Activated CD4-positive, alpha-beta T cell treated with anti-CD3 and anti-CD28 coated beads for 36 hours (primary cell): ENCODE data around the gene DICER1. TPM values are rescaled to one million over a fixed set of nuclear protein-coding genes. Genes with fewer than 3 reads are reported as not detected.

Experiments used
- ATAC-seq: fragments of 200-7000 bp; cut with Tn5 transposase; one replicate; pipeline ENCODE4 v1.10.0; 2021; ENCODE audit warnings: mild to moderate bottlenecking, moderate library complexity
- CTCF ChIA-PET: fragments of 350-600 bp; sonication (Branson Sonifier 250); formaldehyde crosslinking; loops from one replicate; lab custom pipeline; 2021; ENCODE audit warnings: antibody characterized with exemption; lab: Charles Lee
- POLR2A ChIA-PET: fragments of 350-600 bp; sonication (Branson Sonifier 250); formaldehyde crosslinking; loops from one replicate; lab custom pipeline; 2021; ENCODE audit warnings: antibody characterized with exemption, inconsistent platforms; lab: Charles Lee
- DNase-seq: peaks from one replicate; pipeline ENCODE4 v3.0.0-alpha.2; 2020
- H3K27ac Mint-ChIP-seq: one replicate; pipeline ENCODE4 v1.8.0; 2021; ENCODE audit warnings: mixed read lengths
- H3K27me3 Mint-ChIP-seq: one replicate; pipeline ENCODE4 v1.8.0; 2021; ENCODE audit warnings: mixed read lengths
- H3K36me3 Mint-ChIP-seq: one replicate; pipeline ENCODE4 v1.8.0; 2021; ENCODE audit warnings: low read depth, mixed read lengths
- H3K4me1 Mint-ChIP-seq: one replicate; pipeline ENCODE4 v1.8.0; 2021; ENCODE audit warnings: mixed read lengths
- H3K4me3 Mint-ChIP-seq: one replicate; pipeline ENCODE4 v1.8.0; 2021; ENCODE audit warnings: mild to moderate bottlenecking, moderate library complexity, mixed read lengths
- H3K9me3 Mint-ChIP-seq: one replicate; pipeline ENCODE4 v1.8.0; 2021; ENCODE audit warnings: low read depth, mixed read lengths
- intact Hi-C, 2 experiments: fragments of 100-400 bp; cut with DNase I in 1 of 2; cut with micrococcal nuclease in 1 of 2; formaldehyde crosslinking; loops; one replicate each; pipeline versions ENCODE4 v1.14.2 to v1.15.1; 2022 to 2024; cut with DNase I, micrococcal nuclease
- total RNA-seq, 2 experiments: library from RNA; stranded (reverse); gene quantifications; one replicate each; pipeline ENCODE4 v1.2.3, GENCODE V29; 2021

DICER1 gene
- total RNA-seq, 2 experiments from 2014 or later, result 41.6 to 61.1 TPM

- H3K36me3 Mint-ChIP-seq, result peaks cover 28% of the 10 kb centered on the region
- H3K4me1 Mint-ChIP-seq, result peaks cover 65% of the 10 kb centered on the region
- no peak for DNase-seq
- H3K9me3 Mint-ChIP-seq, result no peaks in the 10 kb centered on the region
- ATAC-seq, result no peak
- intact Hi-C loops, result no loop called here
- H3K27me3 Mint-ChIP-seq, result no peaks in the 10 kb centered on the region
- no peak overlapping the region for H3K27ac Mint-ChIP-seq
- H3K4me3 Mint-ChIP-seq, result no peak overlapping the region
- ChIA-PET CTCF (interaction anchor here (0.9 to 1.3 kb wide), 3 partner anchors 12 to 20 kb away, joined by 3 to 6 read pairs (median 3); no protein-coding TSS in a partner anchor), POLR2A (no interaction called here)
Measured at GRCh38 chr14:95137164-95137803, 20.0 kb downstream of the DICER1 start.

GRCh38 chr14:95136631-95137030 lies 20.7 kb downstream of the DICER1 start:
- ATAC-seq (no peak), DNase-seq (no peak)
- no peak overlapping the region for H3K4me3 Mint-ChIP-seq
- H3K27ac Mint-ChIP-seq, result no peak overlapping the region
- no peaks in the 10 kb centered on the region for H3K27me3 Mint-ChIP-seq
- peaks cover 61% of the 10 kb centered on the region for H3K4me1 Mint-ChIP-seq
- ChIA-PET POLR2A (no interaction called here), CTCF (no interaction called here)
- intact Hi-C loops, result no loop called here
- H3K9me3 Mint-ChIP-seq, result no peaks in the 10 kb centered on the region
- H3K36me3 Mint-ChIP-seq, result peaks cover 31% of the 10 kb centered on the region

DNA sequence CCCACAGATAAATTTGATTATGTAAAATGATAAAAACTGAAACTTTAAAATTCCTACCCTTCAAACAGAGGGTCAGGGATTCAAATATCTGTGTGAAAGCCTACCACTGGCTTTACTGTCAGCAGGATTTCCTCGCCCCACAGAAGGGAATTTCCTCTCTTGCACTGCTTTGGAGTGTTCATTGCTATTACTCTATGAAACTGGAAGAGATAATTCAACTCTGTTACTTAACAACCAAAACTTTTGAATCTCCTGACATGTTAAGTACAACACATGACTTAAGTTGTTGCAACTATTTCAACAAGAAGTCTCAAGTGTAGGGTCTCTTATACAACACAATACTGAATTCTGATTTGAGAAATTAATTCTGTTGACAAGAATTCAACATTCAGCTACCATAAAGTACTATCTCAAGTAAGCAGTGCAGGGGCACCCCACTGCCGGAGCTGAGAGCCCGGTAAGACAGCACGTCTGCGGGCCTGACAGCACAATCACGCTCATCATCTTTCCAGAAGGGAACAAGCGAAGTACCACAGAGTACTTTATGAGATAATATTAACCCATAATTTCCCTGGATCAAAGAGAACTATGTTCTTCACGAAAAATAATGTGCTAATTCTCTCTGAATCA lies 22.9 kb downstream of the DICER1 start:
- Mint-ChIP-seq H3K4me3 (no peak overlapping the region), H3K9me3 (no peaks in the 10 kb centered on the region), H3K36me3 (peaks cover 36% of the 10 kb centered on the region), H3K27ac (peak overlapping the region; percentile 15), H3K27me3 (no peaks in the 10 kb centered on the region), H3K4me1 (peaks cover 42% of the 10 kb centered on the region)
- ATAC-seq, result no peak
- DNase-seq, result no peak
- intact Hi-C loops, result no loop called here
- POLR2A ChIA-PET, result no interaction called here
- CTCF ChIA-PET, result interaction anchor here (0.7 kb wide), 1 partner anchor 62 kb away, joined by 3 read pairs; no protein-coding TSS in a partner anchor

GRCh38 chr14:95133282-95133681 lies 24.0 kb downstream of the DICER1 start:
- POLR2A ChIA-PET, result no interaction called here
- DNase-seq (no peak), ATAC-seq (no peak)
- Mint-ChIP-seq H3K9me3 (no peaks in the 10 kb centered on the region), H3K36me3 (peaks cover 42% of the 10 kb centered on the region), H3K4me1 (peaks cover 45% of the 10 kb centered on the region), H3K27me3 (no peaks in the 10 kb centered on the region), H3K4me3 (no peak overlapping the region), H3K27ac (no peak overlapping the region)
- CTCF ChIA-PET, result interaction anchor here (0.6 to 0.7 kb wide), 3 partner anchors 28 to 123 kb away, joined by 3 to 4 read pairs (median 3); no protein-coding TSS in a partner anchor
- intact Hi-C loops, result no loop called here

DNA sequence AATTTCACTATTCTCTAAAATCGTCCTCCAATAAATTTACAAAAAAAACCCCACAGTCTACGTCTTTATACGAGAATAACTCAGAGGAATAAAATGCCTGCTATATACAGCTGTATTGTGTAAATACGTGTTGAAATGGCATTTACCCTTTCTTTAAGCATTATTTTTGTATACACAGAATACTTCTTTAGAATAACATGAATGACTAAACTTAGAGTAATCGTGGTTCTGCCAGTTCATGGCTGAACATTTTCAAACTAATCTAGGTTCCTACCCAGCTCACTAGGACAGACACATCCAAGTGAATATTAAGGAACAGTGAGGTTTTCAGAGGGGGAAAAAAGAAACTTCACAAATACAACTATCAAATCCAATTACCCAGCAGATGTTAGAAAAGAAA lies 24.6 kb downstream of the DICER1 start:
- intact Hi-C loops, result no loop called here
- ChIA-PET POLR2A (no interaction called here), CTCF (interaction anchor here (0.7 kb wide), 1 partner anchor 28 kb away, joined by 3 read pairs; no protein-coding TSS in a partner anchor)
- Mint-ChIP-seq H3K4me3 (no peak overlapping the region), H3K27me3 (no peaks in the 10 kb centered on the region), H3K9me3 (no peaks in the 10 kb centered on the region), H3K27ac (peak overlapping the region; percentile 42), H3K36me3 (peaks cover 45% of the 10 kb centered on the region), H3K4me1 (peaks cover 47% of the 10 kb centered on the region)
- ATAC-seq (no peak), DNase-seq (no peak)

GRCh38 chr14:95130549-95130948 lies 26.8 kb downstream of the DICER1 start:
- DNase-seq, result no peak
- Mint-ChIP-seq H3K4me3 (no peak overlapping the region), H3K36me3 (peaks cover 50% of the 10 kb centered on the region), H3K9me3 (no peaks in the 10 kb centered on the region), H3K4me1 (peaks cover 32% of the 10 kb centered on the region), H3K27me3 (no peaks in the 10 kb centered on the region), H3K27ac (no peak overlapping the region)
- CTCF ChIA-PET, result no interaction called here
- intact Hi-C loops, result no loop called here
- no peak for ATAC-seq
- POLR2A ChIA-PET, result no interaction called here

GRCh38 chr14:95128140-95128539 lies 29.2 kb downstream of the DICER1 start:
- Mint-ChIP-seq H3K27ac (no peak overlapping the region), H3K27me3 (no peaks in the 10 kb centered on the region), H3K4me3 (no peak overlapping the region), H3K4me1 (peaks cover 25% of the 10 kb centered on the region), H3K36me3 (peaks cover 65% of the 10 kb centered on the region), H3K9me3 (no peaks in the 10 kb centered on the region)
- ATAC-seq (no peak), DNase-seq (no peak)
- ChIA-PET POLR2A (no interaction called here), CTCF (interaction anchor here (0.6 to 1.1 kb wide), 2 partner anchors 10 to 22 kb away, joined by 3 read pairs; no protein-coding TSS in a partner anchor)
- intact Hi-C loops, result loop anchor here in 1 of 2 experiments (2.0 kb wide), 1 partner anchor 21 kb away; no protein-coding TSS in a partner anchor

DNA sequence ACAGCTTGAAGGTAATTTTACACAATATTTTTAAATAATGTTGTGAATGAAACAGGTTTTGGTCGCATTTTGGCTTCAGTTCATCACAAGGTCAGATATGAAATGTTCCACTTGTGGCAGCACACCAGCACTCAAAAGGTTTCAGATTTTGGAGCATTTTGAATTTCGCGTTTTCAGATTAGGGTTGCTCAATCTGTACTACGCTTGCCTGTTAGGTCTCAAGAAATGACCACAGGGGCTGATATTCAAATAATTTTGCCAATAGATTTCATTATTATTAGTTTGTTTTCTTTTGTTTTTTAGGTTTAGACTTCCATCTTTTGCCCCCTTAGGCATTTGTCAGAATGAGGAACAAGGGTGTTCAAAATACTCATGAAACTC lies 29.8 kb downstream of the DICER1 start:
- intact Hi-C loops, result no loop called here
- CTCF ChIA-PET, result no interaction called here
- H3K4me3 Mint-ChIP-seq, result no peak overlapping the region
- peaks cover 63% of the 10 kb centered on the region for H3K36me3 Mint-ChIP-seq
- DNase-seq (no peak), ATAC-seq (no peak)
- no peaks in the 10 kb centered on the region for H3K9me3 Mint-ChIP-seq
- H3K27me3 Mint-ChIP-seq, result no peaks in the 10 kb centered on the region
- peaks cover 23% of the 10 kb centered on the region for H3K4me1 Mint-ChIP-seq
- POLR2A ChIA-PET, result no interaction called here
- H3K27ac Mint-ChIP-seq, result peak overlapping the region; percentile 31

- intact Hi-C loops, result no loop called here
- no peaks in the 10 kb centered on the region for H3K27me3 Mint-ChIP-seq
- DNase-seq (no peak), ATAC-seq (no peak)
- no peaks in the 10 kb centered on the region for H3K9me3 Mint-ChIP-seq
- peaks cover 23% of the 10 kb centered on the region for H3K4me1 Mint-ChIP-seq
- no peak overlapping the region for H3K4me3 Mint-ChIP-seq
- no peak overlapping the region for H3K27ac Mint-ChIP-seq
- ChIA-PET POLR2A (no interaction called here), CTCF (no interaction called here)
- peaks cover 62% of the 10 kb centered on the region for H3K36me3 Mint-ChIP-seq
Measured at GRCh38 chr14:95126906-95127530, 30.3 kb downstream of the DICER1 start.

DNA sequence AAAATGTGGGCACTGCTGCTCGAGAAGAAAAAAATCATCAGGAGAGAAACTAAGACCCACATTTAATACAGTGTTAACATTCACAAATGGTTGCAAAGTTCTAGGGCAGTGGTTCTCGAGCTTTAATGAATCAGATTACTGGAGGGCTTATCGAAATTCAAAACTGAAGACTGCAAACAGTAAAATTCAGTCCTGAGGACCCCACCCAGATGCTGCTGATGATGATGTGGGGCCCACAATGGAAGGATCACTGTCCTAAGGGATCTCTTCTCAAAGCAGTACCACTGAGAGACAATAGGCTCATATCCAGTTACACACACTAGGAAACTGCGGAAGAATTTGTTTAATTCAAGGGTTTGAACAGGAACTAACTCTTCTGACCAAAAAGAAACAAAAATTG lies 31.4 kb downstream of the DICER1 start:
- ChIA-PET POLR2A (no interaction called here), CTCF (no interaction called here)
- Mint-ChIP-seq H3K36me3 (peaks cover 57% of the 10 kb centered on the region), H3K27me3 (no peaks in the 10 kb centered on the region), H3K27ac (peak overlapping the region; percentile 13), H3K9me3 (no peaks in the 10 kb centered on the region), H3K4me1 (peaks cover 23% of the 10 kb centered on the region), H3K4me3 (no peak overlapping the region)
- no peak for ATAC-seq
- intact Hi-C loops, result no loop called here
- DNase-seq, result no peak

- DNase-seq, result no peak
- ChIA-PET CTCF (no interaction called here), POLR2A (no interaction called here)
- intact Hi-C loops, result no loop called here
- peaks cover 23% of the 10 kb centered on the region for H3K4me1 Mint-ChIP-seq
- peaks cover 54% of the 10 kb centered on the region for H3K36me3 Mint-ChIP-seq
- H3K4me3 Mint-ChIP-seq, result no peak overlapping the region
- H3K27me3 Mint-ChIP-seq, result no peaks in the 10 kb centered on the region
- ATAC-seq, result no peak
- no peaks in the 10 kb centered on the region for H3K9me3 Mint-ChIP-seq
- H3K27ac Mint-ChIP-seq, result no peak overlapping the region
Measured at GRCh38 chr14:95125221-95125620, 32.1 kb downstream of the DICER1 start.
